GM19395 (cell line): ENCODE measurements around the gene SLC5A12.
A peak's percentile ranks its signal among the peaks of the same experiment; 100 is the strongest.

ENCODE experiments used
- ATAC-seq: cut with Tn5 transposase; IDR thresholded peaks from one replicate; pipeline ENCODE4 v1.9.1; 2021; ENCODE audit warnings: mild to moderate bottlenecking, moderate library complexity; ENCODE audit not compliant: unreplicated experiment

The SLC5A12 gene

GRCh38 chr11:26721948-26722475, at the start of gene SLC5A12:
Gene SLC5A12, minus strand, starts transcription at chr11:26722060. Its CDS starts 346 bp downstream, at chr11:26721714.
- no peak for ATAC-seq

GRCh38 chr11:26769027-26769426, 47.2 kb upstream of the SLC5A12 start:
- no peak for ATAC-seq

GRCh38 chr11:26767060-26767459, 45.2 kb upstream of the SLC5A12 start:
- no peak for ATAC-seq

- ATAC-seq: no peak
Observed at GRCh38 chr11:26765323-26765722, 43.5 kb upstream of the SLC5A12 start.

- no peak for ATAC-seq
Observed at GRCh38 chr11:26764825-26765224, 43.0 kb upstream of the SLC5A12 start.

GRCh38 chr11:26764315-26764714, 42.5 kb upstream of the SLC5A12 start:
- ATAC-seq: no peak

GRCh38 chr11:26762089-26762488, 40.2 kb upstream of the SLC5A12 start:
- no peak for ATAC-seq

GRCh38 chr11:26761361-26761809, 39.5 kb upstream of the SLC5A12 start:
- no peak for ATAC-seq

- no peak for ATAC-seq
Observed at GRCh38 chr11:26757995-26758394, 36.1 kb upstream of the SLC5A12 start.

GRCh38 chr11:26755762-26756161, 33.9 kb upstream of the SLC5A12 start:
- no peak for ATAC-seq

- ATAC-seq: peak; percentile 88
Observed at GRCh38 chr11:26753723-26754504, 32.1 kb upstream of the SLC5A12 start.

GRCh38 chr11:26749927-26750326, 28.1 kb upstream of the SLC5A12 start:
- ATAC-seq: no peak

GRCh38 chr11:26743622-26744021, 21.8 kb upstream of the SLC5A12 start:
- ATAC-seq: peak; percentile 78

- ATAC-seq: no peak
Observed at GRCh38 chr11:26742966-26743365, 21.1 kb upstream of the SLC5A12 start.

GRCh38 chr11:26741036-26741435, 19.2 kb upstream of the SLC5A12 start:
- ATAC-seq: no peak

GRCh38 chr11:26739366-26740073, 17.7 kb upstream of the SLC5A12 start:
- ATAC-seq: no peak

- ATAC-seq: no peak
Observed at GRCh38 chr11:26734691-26735090, 12.8 kb upstream of the SLC5A12 start.

- ATAC-seq: no peak
Observed at GRCh38 chr11:26731084-26731456, 9.2 kb upstream of the SLC5A12 start.

GRCh38 chr11:26730414-26731083, 8.7 kb upstream of the SLC5A12 start:
- ATAC-seq: no peak

- no peak for ATAC-seq
Observed at GRCh38 chr11:26729284-26729683, 7.4 kb upstream of the SLC5A12 start.

- ATAC-seq: no peak
Observed at GRCh38 chr11:26726960-26727359, 5.1 kb upstream of the SLC5A12 start.
